GM13977 (cell line): ENCODE measurements around the gene TMEM187.

Experiments
- DNase-seq: peaks from one replicate; pipeline ENCODE4 v3.0.0; 2012; ENCODE audit warnings: low spot score
- CTCF ChIP-seq: IDR thresholded peaks from 2 replicates; pipeline ENCODE4 v1.5.1; 2012; ENCODE audit warnings: mild to moderate bottlenecking, control low read depth; ENCODE audit not compliant: insufficient read depth; ENCODE audit errors: extremely low read depth, missing control alignments
- in situ Hi-C: fragments of 300-500 bp; cut with MboI; formaldehyde crosslinking; loops from one replicate; pipeline ENCODE4 v1.12.0; 2022; ENCODE audit warnings: low sequenced_read_pairs, low pct_unique_long_range_greater_than_20kb, mixed read lengths, inconsistent platforms; ENCODE audit not compliant: unreplicated experiment

Gene TMEM187

GRCh38 chrX:154023276-154024000, 50.9 kb downstream of the TMEM187 start:
- DNase-seq, result no peak

GRCh38 chrX:154024271-154024670, 51.7 kb downstream of the TMEM187 start:
- TF ChIP-seq CTCF, result no peak
- in situ Hi-C loops, result no loop called here
- no peak for DNase-seq

More at GRCh38 chrX:154023276-154024000, 50.9 kb downstream of the TMEM187 start:
- TF ChIP-seq CTCF, result no peak
- in situ Hi-C loops, result no loop called here

GRCh38 chrX:154025230-154025629, 52.7 kb downstream of the TMEM187 start:
- in situ Hi-C loops, result no loop called here
- DNase-seq, result no peak
- no peak for TF ChIP-seq CTCF

- in situ Hi-C loops, result no loop called here
- no peak for DNase-seq
- no peak for TF ChIP-seq CTCF
These were observed 53.8 kb downstream of the TMEM187 start for GRCh38 chrX:154026136-154027021.

GRCh38 chrX:154027022-154027402, 54.5 kb downstream of the TMEM187 start:
- TF ChIP-seq CTCF, result no peak
- in situ Hi-C loops, result no loop called here
- DNase-seq, result no peak

- in situ Hi-C loops, result no loop called here
- no peak for TF ChIP-seq CTCF
- DNase-seq, result no peak
These were observed 55.4 kb downstream of the TMEM187 start for GRCh38 chrX:154027986-154028385.
